ENCODE results near the gene HDDC3. TPM values are rescaled to one million over a fixed set of nuclear protein-coding genes. Genes with fewer than 3 reads are reported as not detected.

HDDC3 gene
- total RNA-seq, 2 experiments from 2014 or later, result 22.9 to 26.2 TPM

DNA sequence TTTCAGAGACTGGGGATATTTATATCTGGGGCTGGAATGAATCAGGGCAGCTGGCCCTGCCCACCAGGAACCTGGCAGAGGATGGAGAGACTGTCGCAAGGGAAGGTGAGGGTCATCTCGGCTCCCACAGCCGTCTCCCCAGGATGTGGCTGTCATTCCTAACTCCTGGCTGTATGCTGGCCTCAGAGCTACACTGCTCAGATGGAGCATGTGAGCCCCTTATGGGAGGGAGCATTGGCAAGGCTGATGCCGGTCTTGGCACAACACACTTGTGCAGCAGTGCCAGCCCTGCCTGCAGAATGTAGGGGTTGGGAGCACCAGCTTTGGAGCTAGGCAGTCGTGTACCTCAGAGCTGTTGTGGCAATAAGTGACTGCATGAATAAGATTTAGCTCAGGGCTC is 27.5 kb upstream of the HDDC3 start:
- H3K36me3 Mint-ChIP-seq (ENCODE audit: low read depth), result peaks cover 46% of the 10 kb centered on the region
- POLR2A ChIA-PET, result no interaction called here

DNA sequence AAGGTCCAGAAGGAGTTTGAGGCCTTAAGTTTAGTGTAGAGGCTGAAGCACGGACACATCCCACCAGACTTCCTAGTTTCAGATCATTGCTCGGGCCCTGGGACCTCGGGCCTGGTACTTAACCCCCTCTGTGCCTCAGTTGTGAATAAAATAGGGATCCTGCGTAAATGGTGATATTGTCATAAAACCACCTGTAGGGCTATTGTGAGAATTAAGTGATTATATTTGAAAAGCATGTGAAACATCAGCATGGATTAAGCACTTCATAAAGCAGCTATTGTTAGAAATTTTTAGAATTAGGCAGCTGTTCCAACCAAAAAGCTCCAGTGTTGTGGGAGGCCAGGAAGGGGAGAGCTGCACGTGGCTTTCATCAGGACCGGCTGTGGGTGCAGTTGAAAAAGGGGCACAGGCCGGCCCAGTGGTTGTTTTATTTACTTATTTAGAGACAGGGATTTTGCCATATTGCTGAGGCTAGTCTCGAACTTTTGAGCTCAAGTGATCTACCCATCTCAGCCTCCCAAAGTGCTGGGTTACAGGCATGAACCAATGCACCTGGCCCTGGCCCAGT is 26.8 kb upstream of the HDDC3 start:
- Mint-ChIP-seq H3K4me3 (no peak overlapping the region), H3K9me3 (no peaks in the 10 kb centered on the region), H3K27me3 (no peaks in the 10 kb centered on the region), H3K4me1 (peaks cover 22% of the 10 kb centered on the region), H3K27ac (peak overlapping the region; percentile 13), H3K36me3 (ENCODE audit: low read depth) (peaks cover 46% of the 10 kb centered on the region)
- POLR2A ChIA-PET, result no interaction called here
- DNase-seq, result no peak
- CTCF ChIA-PET, result interaction anchor here (0.7 to 10.1 kb wide), 8 partner anchors 9 to 163 kb away, joined by 3 to 140 read pairs (median 4); partner anchors contain the start of genes HDDC3 and UNC45A

More for the DNA sequence above, 27.5 kb upstream of the HDDC3 start:
- Mint-ChIP-seq H3K27ac (peak overlapping the region; percentile 43), H3K4me1 (peaks cover 16% of the 10 kb centered on the region), H3K9me3 (no peaks in the 10 kb centered on the region), H3K27me3 (no peaks in the 10 kb centered on the region), H3K4me3 (no peak overlapping the region)
- CTCF ChIA-PET, result interaction anchor here (0.5 to 10.1 kb wide), 7 partner anchors 8 to 90 kb away, joined by 3 to 140 read pairs (median 3); partner anchors contain the start of genes HDDC3 and UNC45A
- DNase-seq, result no peak

DNA sequence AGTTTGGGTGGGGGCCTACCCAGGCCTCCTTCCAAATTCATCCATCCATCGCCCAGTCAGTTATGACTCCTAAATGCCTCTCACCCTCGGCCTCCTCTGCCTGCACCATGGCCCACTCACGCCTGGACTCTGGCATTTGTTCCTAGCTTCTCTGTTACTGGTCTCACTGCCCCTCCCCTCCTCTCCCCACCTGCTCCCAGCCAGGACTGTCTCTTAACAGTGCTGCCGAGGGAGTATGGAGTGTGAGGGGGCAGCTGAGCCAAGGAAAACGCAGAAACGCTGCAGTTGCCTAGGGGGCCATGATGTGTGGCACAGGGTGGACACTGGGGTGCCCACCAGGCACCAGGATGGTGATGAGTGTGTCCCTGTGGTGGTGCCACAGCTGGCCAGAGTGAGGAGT is 25.4 kb upstream of the HDDC3 start:
- peaks cover 41% of the 10 kb centered on the region for H3K36me3 Mint-ChIP-seq (ENCODE audit: low read depth)
- H3K4me1 Mint-ChIP-seq, result peaks cover 30% of the 10 kb centered on the region
- no peaks in the 10 kb centered on the region for H3K9me3 Mint-ChIP-seq
- ChIA-PET POLR2A (no interaction called here), CTCF (interaction anchor here (0.7 to 10.1 kb wide), 11 partner anchors 8 to 632 kb away, joined by 3 to 140 read pairs (median 7); partner anchors contain the start of genes HDDC3 and UNC45A)
- no peaks in the 10 kb centered on the region for H3K27me3 Mint-ChIP-seq
- no peak for DNase-seq
- peak overlapping the region; percentile 73 for H3K27ac Mint-ChIP-seq
- H3K4me3 Mint-ChIP-seq, result peak overlapping the region; percentile 65

DNA sequence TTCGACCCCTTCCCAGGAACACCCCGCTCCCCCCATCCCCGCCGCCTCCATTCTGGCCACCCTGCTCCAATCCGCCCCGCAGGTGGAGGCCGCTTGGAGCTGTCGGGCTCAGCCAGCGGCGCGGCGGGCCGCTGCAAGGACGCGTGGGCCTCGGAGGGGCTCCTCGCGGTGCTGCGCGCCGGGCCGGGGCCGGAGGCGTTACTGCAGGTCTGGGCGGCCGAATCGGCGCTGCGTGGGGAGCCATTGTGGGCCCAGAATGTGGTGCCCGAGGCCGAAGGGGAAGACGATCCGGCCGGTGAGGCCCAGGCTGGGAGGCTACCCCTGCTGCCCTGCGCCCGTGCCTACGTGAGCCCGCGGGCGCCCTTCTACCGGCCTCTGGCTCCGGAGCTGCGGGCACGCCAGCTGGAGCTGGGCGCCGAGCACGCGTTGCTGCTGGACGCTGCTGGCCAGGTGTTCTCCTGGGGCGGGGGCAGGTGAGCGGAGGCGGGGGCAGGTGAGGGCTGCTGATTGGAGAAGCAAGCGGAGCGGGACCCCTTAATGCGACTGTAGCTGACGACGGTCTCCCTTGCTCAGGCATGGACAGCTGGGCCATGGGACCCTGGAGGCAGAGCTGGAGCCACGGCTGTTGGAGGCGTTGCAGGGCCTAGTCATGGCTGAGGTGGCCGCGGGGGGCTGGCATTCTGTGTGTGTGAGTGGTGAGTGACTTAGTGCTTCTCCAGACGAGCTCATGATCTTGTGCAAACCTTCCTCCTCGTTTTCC is 24.9 kb upstream of the HDDC3 start:
- Mint-ChIP-seq H3K4me1 (peaks cover 30% of the 10 kb centered on the region), H3K9me3 (no peaks in the 10 kb centered on the region), H3K27ac (peak overlapping the region; percentile 73), H3K27me3 (no peaks in the 10 kb centered on the region), H3K4me3 (peak overlapping the region; percentile 65), H3K36me3 (ENCODE audit: low read depth) (peaks cover 42% of the 10 kb centered on the region)
- POLR2A ChIA-PET, result interaction anchor here (0.5 kb wide), 1 partner anchor 12 kb away, joined by 3 read pairs; no protein-coding TSS in a partner anchor
- CTCF ChIA-PET, result interaction anchor here (0.6 to 10.1 kb wide), 20 partner anchors 8 to 460 kb away, joined by 3 to 140 read pairs (median 5); partner anchors contain the start of genes HDDC3, UNC45A and VPS33B
- DNase-seq, result no peak

DNA sequence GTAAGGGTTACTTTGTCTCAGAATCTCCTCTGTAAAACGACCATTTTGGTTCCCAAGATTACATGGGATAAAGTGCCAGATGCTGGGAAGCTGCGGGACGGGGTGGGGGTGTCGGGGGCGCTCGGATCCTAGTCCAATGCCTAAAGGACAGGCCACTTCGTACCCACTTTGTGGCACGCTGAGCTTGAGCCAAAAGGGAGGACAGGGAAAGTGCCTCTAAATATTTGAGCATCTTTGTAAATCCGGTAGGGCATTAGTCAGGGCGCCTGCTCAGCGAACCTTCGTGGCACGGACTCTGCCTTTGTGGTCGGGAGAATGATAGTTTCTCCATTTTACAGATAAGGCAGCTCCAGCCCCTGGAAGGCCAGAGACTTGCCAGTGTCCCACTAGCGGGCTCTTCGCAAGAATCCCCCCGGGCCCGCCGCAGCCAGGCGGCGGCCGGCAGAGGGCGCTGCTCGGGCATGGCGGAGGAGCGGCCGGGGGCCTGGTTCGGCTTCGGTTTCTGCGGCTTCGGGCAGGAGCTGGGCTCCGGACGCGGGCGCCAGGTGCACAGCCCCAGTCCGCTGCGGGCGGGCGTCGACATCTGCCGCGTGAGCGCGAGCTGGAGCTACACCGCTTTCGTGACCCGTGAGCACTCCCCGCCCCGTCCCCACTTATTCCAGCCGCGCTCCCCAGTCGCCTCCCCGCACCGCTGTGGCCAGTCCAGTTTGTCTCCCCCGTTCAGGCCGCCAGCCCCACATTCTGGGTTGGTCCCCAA is 24.1 kb upstream of the HDDC3 start:
- ChIA-PET CTCF (interaction anchor here (0.6 to 10.1 kb wide), 20 partner anchors 8 to 459 kb away, joined by 3 to 140 read pairs (median 4); partner anchors contain the start of genes HDDC3, UNC45A and VPS33B), POLR2A (interaction anchor here (0.5 to 0.6 kb wide), 2 partner anchors 11 to 15 kb away, joined by 3 to 4 read pairs; no protein-coding TSS in a partner anchor)
- H3K27ac Mint-ChIP-seq, result peak overlapping the region; percentile 96
- H3K27me3 Mint-ChIP-seq, result no peaks in the 10 kb centered on the region
- peaks cover 30% of the 10 kb centered on the region for H3K4me1 Mint-ChIP-seq
- H3K4me3 Mint-ChIP-seq, result peak overlapping the region; percentile 89
- H3K9me3 Mint-ChIP-seq, result no peaks in the 10 kb centered on the region
- H3K36me3 Mint-ChIP-seq (ENCODE audit: low read depth), result peaks cover 45% of the 10 kb centered on the region
- DNase-seq, result peak; percentile 73

DNA sequence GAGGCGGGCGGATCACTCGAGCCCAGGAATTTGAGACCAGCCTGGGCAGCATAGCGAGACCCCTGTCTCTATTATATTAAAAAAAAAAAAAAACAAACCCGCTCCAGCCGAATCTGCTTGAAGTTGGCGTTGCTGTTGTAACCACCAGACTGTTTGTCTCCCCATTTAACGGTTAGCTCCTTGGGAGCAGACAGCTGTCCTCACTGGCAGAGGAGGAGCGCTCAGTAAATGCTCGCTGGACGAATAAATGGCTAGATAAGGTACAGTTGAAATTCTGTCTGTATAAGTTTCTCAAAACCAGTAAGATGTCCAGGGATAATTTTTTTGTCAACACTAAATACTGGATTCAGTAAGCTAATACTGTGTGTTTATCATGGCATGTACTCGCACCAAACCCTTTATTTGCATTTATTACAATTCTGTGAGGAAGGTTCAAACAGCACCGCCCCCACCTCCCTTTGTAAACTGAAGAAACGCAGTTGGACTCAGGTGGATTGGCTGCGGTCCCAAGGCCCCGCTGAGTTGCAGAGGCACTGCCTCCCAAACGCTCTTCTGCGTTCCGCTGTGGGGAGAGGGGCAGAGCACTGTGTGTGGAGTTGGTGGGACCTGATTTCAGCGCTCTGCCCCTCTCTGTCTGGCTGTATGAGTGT is 23.4 kb upstream of the HDDC3 start:
- Mint-ChIP-seq H3K4me1 (peaks cover 28% of the 10 kb centered on the region), H3K27ac (peak overlapping the region; percentile 96), H3K36me3 (ENCODE audit: low read depth) (peaks cover 41% of the 10 kb centered on the region), H3K4me3 (peak overlapping the region; percentile 89), H3K27me3 (no peaks in the 10 kb centered on the region), H3K9me3 (no peaks in the 10 kb centered on the region)
- DNase-seq, result no peak
- POLR2A ChIA-PET, result interaction anchor here (0.6 kb wide), 1 partner anchor 16 kb away, joined by 4 read pairs; no protein-coding TSS in a partner anchor
- CTCF ChIA-PET, result interaction anchor here (0.5 to 10.1 kb wide), 18 partner anchors 10 to 1922 kb away, joined by 3 to 140 read pairs (median 4); partner anchors contain the start of genes HDDC3, UNC45A and VPS33B

DNA sequence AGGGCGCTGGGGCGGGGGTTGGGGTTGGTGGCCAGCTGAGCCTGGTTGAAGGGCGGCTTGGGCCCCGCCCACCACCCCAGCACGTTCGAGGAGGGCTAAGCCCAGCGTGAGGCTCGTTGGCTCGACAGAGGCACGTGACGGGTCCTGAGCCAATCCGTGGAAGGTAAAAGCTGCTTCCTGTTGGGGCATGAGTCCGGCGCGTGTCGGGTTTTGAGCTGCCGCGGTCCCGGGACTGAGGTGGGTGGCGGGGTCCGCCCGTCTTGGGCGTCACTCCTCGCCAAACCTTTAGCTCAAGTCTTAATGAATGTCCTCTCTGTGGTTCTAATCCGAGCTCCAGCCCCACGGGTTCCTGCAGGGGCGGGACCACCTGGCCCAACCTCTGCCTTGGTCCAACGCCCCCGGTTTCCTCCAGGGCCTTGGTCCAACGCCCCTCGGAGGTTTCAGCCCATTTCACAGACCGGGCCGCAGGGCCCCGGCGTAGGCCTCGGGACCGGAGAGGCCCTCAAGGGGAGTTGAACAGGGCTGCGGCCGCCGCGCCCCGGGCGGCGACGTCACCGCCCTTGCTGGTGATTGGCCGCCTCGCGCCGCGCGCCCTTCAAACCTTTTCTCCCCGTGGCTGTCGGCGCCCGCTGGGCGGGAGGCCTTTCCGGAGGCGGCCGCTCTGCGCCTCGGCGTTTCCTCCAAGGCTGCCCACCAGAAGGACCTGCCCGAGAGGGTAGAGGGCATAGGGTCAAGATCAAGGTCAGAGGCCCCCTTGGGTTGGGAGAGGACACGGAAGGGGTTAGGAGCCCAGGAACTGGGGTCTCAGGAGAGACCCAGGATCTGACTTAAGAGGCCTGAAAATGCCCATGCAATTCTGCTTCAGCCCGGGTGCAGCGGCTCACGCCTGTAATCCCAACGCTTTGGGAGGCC is 22.6 kb upstream of the HDDC3 start, which contains the start of gene RCCD1:
Gene RCCD1 (plus strand): TSS at position 173 of the 912 bp plus-strand sequence. CDS start 1,851 bp downstream, outside the sequence.
- Mint-ChIP-seq H3K36me3 (ENCODE audit: low read depth) (peaks cover 39% of the 10 kb centered on the region), H3K9me3 (no peaks in the 10 kb centered on the region), H3K27ac (peak within 1 kb of the TSS; percentile 96), H3K27me3 (no peaks in the 10 kb centered on the region), H3K4me3 (peak within 1 kb of the TSS; percentile 89), H3K4me1 (peaks cover 28% of the 10 kb centered on the region)
- peak; percentile 94 for DNase-seq
- ChIA-PET POLR2A (interaction anchor here (1.0 kb wide), 1 partner anchor 52 kb away, joined by 4 read pairs; the partner anchor contains the start of gene MAN2A2), CTCF (interaction anchor here (0.5 to 10.1 kb wide), 8 partner anchors 11 to 1923 kb away, joined by 3 to 140 read pairs (median 3); partner anchors contain the start of genes HDDC3 and UNC45A)

DNA sequence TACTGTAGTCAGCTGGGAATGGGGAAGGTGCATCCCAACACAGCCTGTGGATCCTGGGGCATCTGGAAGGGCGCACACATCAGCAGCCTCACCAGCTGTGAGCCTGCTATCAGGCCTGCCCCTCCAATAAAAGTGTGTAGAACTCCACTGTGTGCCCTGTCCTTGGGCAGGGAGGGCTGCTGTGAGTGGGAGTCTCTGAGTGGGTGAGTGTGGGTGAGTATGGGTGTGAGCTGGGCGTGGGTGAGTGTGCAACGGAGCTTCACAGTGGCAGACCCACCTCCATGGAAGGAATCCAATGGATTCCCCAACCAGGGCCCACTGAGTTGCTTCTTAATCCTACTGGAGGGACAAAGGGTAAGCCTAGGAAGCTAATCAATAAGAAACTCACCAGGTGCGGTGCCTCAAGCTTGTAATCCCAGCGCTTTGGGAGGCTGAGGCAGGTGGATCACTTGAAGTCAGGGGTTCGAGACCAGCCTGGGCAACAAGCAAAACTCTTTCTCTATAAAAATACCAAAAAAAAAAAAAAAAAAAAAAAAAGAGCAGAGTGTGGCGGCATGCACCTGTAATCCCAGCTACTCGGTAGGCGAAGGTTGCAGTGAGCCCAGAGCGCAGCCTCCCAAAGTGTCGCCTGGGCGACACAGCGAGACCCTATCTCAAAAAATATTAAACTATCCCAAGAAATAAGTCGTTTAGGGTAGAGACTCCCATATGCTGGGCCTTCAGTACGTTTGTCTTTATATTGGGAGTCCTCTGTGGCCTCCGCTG is 21.8 kb upstream of the HDDC3 start:
- no peaks in the 10 kb centered on the region for H3K27me3 Mint-ChIP-seq
- ChIA-PET POLR2A (interaction anchor here (1.0 kb wide), 1 partner anchor 51 kb away, joined by 4 read pairs; the partner anchor contains the start of gene MAN2A2), CTCF (interaction anchor here (0.6 to 10.1 kb wide), 7 partner anchors 8 to 287 kb away, joined by 3 to 140 read pairs (median 3); partner anchors contain the start of genes HDDC3 and UNC45A)
- peak overlapping the region; percentile 96 for H3K27ac Mint-ChIP-seq
- no peak for DNase-seq
- H3K9me3 Mint-ChIP-seq, result no peaks in the 10 kb centered on the region
- H3K4me3 Mint-ChIP-seq, result peak overlapping the region; percentile 89
- H3K4me1 Mint-ChIP-seq, result peaks cover 28% of the 10 kb centered on the region
- peaks cover 39% of the 10 kb centered on the region for H3K36me3 Mint-ChIP-seq (ENCODE audit: low read depth)

DNA sequence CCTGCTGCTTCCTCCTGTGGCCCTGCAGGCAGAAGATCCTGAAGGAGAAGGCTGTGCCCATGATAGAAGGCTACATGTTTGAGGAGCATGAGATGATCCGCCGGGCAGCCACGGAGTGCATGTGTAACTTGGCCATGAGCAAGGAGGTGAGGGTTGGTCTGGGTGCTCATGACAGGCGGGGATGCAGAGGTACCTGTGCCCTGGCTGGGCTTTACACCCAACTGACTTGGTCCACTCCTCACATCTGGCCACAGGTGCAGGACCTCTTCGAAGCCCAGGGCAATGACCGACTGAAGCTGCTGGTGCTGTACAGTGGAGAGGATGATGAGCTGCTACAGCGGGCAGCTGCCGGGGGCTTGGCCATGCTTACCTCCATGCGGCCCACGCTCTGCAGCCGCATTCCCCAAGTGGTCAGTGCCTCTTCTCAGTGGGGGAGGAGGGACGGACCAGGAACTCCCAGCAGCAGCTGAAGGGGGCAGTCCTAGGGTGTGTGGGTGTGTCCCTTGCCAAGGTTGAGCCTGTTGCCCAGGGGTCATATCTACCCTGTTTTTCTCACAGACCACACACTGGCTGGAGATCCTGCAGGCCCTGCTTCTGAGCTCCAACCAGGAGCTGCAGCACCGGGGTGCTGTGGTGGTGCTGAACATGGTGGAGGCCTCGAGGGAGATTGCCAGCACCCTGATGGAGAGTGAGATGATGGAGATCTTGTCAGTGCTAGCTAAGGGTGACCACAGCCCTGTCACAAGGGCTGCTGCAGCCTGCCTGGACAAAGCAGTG is 20.7 kb upstream of the HDDC3 start:
- no peaks in the 10 kb centered on the region for H3K9me3 Mint-ChIP-seq
- ChIA-PET CTCF (interaction anchor here (0.8 to 10.1 kb wide), 5 partner anchors 9 to 80 kb away, joined by 3 to 140 read pairs (median 6); partner anchors contain the start of genes HDDC3 and UNC45A), POLR2A (no interaction called here)
- H3K27me3 Mint-ChIP-seq, result no peaks in the 10 kb centered on the region
- H3K27ac Mint-ChIP-seq, result peak overlapping the region; percentile 76
- H3K4me3 Mint-ChIP-seq, result peak overlapping the region; percentile 37
- peaks cover 28% of the 10 kb centered on the region for H3K4me1 Mint-ChIP-seq
- no peak for DNase-seq
- peaks cover 44% of the 10 kb centered on the region for H3K36me3 Mint-ChIP-seq (ENCODE audit: low read depth)

DNA sequence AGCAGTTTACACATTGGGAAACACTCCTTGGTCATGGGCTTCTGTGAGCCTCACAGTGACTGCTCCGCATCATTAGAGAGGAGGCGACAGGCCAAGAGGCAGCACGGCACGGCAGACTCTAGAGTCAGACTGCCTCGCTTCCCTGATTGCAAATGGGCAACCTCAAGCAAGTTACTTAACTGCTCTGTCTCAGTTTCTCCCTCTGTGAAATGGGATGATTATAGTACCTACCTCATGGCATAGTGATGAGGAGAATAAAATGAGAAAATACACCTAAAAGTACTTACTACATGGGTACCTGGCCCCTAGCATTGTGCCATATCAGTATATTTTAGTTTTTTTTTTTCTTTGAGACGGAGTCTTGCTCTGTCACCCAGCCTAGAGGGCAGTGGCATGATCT is 18.3 kb upstream of the HDDC3 start:
- ChIA-PET CTCF (interaction anchor here (10.2 kb wide), 1 partner anchor 17 kb away, joined by 135 read pairs; the partner anchor contains the start of genes HDDC3 and UNC45A), POLR2A (no interaction called here)
- Mint-ChIP-seq H3K4me3 (no peak overlapping the region), H3K36me3 (ENCODE audit: low read depth) (peaks cover 40% of the 10 kb centered on the region), H3K27me3 (no peaks in the 10 kb centered on the region), H3K27ac (no peak overlapping the region), H3K4me1 (peaks cover 15% of the 10 kb centered on the region), H3K9me3 (no peaks in the 10 kb centered on the region)
- no peak for DNase-seq

Data from activated CD4-positive, alpha-beta T cell treated with anti-CD3 and anti-CD28 coated beads, Interleukin-2, amount 10 ng/mL, durations not matched to agents 7 days and 5 days (primary cell).